Psoas muscle (tissue), 8 donors: Measurements from ENCODE around the gene TGIF2. TPM values are rescaled to one million over a fixed set of nuclear protein-coding genes. Genes with fewer than 3 reads are reported as not detected.
A peak's percentile ranks its signal among the peaks of the same experiment; 100 is the strongest.

ENCODE experiments used
- ATAC-seq, 4 donors: fragments of 200-7000 bp; cut with Tn5 transposase; one replicate each; pipeline ENCODE4 v1.9.1; 2020; ENCODE audit warnings: moderate library complexity in 3 of 4, mild to moderate bottlenecking in 2 of 4
- DNase-seq, 2 donors: peaks; one replicate each; pipeline ENCODE4 v3.0.0-alpha.2; 2020
- H3K27ac ChIP-seq: fragments of 200-600 bp; one replicate; pipeline ENCODE4 v1.8.0; 2022
- H3K27me3 ChIP-seq, 3 donors: fragments of 200-600 bp in 1 of 3; one replicate each; pipeline versions ENCODE4 v1.6.1 to v1.8.0; 2013 to 2022; ENCODE audit warnings: low read length in 2 of 3, mild to moderate bottlenecking in 2 of 3, moderate library complexity in 1 of 3; ENCODE audit not compliant: insufficient read depth in 3 of 3
- H3K36me3 ChIP-seq, 2 donors: fragments of 200-600 bp in 1 of 2; one replicate each; pipeline versions ENCODE4 v1.6.1 to v1.8.0; 2013 to 2022; ENCODE audit warnings: low read depth in 1 of 2, mild to moderate bottlenecking in 1 of 2, moderate library complexity in 1 of 2; ENCODE audit not compliant: insufficient read depth in 1 of 2
- H3K4me1 ChIP-seq: fragments of 200-600 bp; one replicate; pipeline ENCODE4 v1.8.0; 2022
- H3K4me3 ChIP-seq: fragments of 200-600 bp; one replicate; pipeline ENCODE4 v1.8.0; 2022; ENCODE audit warnings: mild to moderate bottlenecking
- H3K9me3 ChIP-seq: fragments of 200-600 bp; one replicate; pipeline ENCODE4 v1.8.0; 2022
- WGBS, 3 donors: extraction: QIAGEN DNeasy Blood & Tissue Kit; methylation state at CpG; one replicate each; pipeline versions ENCODE4 v1.1.6 to v1.1.7; 2013; 5-methylcytosine and 5-hydroxymethylcytosine counted together
- intact Hi-C, 2 donors: fragments of 100-400 bp; cut with DNase I; formaldehyde crosslinking; loops; one replicate each; pipeline versions ENCODE4 v1.11.0 to v1.14.2; 2022
- polyA plus RNA-seq, 3 donors: library from polyadenylated mRNA; stranded (reverse); fragments of 200-250 nt; gene quantifications; one replicate each; pipeline ENCODE4 v1.2.3, GENCODE V29; 2013
- total RNA-seq, 4 donors: library from RNA; stranded (reverse); fragmentation: NEBNext Ultra II Directional in 2 of 4; extraction: Animal tissue kit (Norgen Biotek cat#: 25700) in 2 of 4; gene quantifications; one replicate each; pipeline versions ENCODE4 v1.2.1 to v1.2.4, GENCODE V29; 2021 to 2023
- TF ChIP-seq, protein P1 (sequence below): fragments of 200-600 bp; IDR thresholded peaks from one replicate; pipeline ENCODE4 v1.8.0; 2022; ENCODE audit warnings: antibody characterized with exemption
- donor health status: healthy with polysubstance abuse.
- donor health status: DM: no; HTN: no; CAD: no; lungs with moderate emphysema.
- donor health status: Bipolar disorder and iron deficiency.
- donor health status: healthy.
- donor health status: DM: yes; HTN: yes; CAD: no.
- donor health status: DM: no; HTN: no; CAD: no.
- donor health status: DM: no; HTN: no; CAD: no.
- donor health status: DM: yes; HTN: yes; CAD: no.

The TGIF2 gene
- total and polyA plus RNA-seq, 7 donors = 1.1 to 2.8 (median 1.7) TPM

DNA sequence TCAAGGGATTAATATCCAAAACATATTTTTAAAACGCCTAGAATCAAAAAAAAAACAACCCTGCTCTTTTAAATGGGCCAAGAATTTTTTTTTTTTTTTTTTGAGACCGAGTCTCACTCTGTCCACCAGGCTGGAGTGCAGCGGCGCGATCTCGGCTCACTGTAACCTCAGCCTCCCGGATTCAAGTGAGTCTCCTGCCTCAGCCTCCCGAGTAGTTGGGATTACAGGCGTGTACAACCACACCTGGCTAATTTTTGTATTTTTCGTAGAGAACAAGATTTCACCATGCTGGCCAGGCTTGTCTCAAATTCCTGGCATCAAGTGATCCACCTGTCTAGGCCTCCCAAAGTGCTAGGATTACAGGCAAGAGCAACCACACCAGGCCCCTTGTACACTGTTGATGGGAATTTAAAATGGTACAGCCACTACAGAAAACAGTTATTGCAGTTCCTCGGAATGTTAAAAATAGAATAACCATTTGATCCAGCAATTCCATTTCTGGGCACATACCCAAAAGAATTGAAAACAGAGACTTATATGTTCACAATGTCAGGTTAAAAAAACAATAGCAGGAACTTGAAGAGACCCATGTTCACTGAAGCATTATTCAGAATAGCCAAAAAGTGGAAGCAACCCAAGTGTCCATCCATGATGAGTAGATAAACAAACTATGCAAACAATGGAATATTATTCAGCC lies 35.2 kb upstream of the TGIF2 start:
- ATAC-seq (no peak), DNase-seq (no peak)
- WGBS, 3 donors = 63 to 70% (median 67%) methylated on average over 11 of the region's 11 CpGs
- no peaks in the 10 kb centered on the region for H3K4me1 ChIP-seq
- intact Hi-C loops = no loop called here
- no peak overlapping the region for H3K4me3 ChIP-seq
- TF ChIP-seq, protein P1, sequence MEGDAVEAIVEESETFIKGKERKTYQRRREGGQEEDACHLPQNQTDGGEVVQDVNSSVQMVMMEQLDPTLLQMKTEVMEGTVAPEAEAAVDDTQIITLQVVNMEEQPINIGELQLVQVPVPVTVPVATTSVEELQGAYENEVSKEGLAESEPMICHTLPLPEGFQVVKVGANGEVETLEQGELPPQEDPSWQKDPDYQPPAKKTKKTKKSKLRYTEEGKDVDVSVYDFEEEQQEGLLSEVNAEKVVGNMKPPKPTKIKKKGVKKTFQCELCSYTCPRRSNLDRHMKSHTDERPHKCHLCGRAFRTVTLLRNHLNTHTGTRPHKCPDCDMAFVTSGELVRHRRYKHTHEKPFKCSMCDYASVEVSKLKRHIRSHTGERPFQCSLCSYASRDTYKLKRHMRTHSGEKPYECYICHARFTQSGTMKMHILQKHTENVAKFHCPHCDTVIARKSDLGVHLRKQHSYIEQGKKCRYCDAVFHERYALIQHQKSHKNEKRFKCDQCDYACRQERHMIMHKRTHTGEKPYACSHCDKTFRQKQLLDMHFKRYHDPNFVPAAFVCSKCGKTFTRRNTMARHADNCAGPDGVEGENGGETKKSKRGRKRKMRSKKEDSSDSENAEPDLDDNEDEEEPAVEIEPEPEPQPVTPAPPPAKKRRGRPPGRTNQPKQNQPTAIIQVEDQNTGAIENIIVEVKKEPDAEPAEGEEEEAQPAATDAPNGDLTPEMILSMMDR = no peak
- no peaks in the 10 kb centered on the region for H3K36me3 ChIP-seq
- no peak overlapping the region for H3K27ac ChIP-seq
- no peaks in the 10 kb centered on the region for H3K9me3 ChIP-seq
- H3K27me3 ChIP-seq = no peaks in the 10 kb centered on the region

DNA sequence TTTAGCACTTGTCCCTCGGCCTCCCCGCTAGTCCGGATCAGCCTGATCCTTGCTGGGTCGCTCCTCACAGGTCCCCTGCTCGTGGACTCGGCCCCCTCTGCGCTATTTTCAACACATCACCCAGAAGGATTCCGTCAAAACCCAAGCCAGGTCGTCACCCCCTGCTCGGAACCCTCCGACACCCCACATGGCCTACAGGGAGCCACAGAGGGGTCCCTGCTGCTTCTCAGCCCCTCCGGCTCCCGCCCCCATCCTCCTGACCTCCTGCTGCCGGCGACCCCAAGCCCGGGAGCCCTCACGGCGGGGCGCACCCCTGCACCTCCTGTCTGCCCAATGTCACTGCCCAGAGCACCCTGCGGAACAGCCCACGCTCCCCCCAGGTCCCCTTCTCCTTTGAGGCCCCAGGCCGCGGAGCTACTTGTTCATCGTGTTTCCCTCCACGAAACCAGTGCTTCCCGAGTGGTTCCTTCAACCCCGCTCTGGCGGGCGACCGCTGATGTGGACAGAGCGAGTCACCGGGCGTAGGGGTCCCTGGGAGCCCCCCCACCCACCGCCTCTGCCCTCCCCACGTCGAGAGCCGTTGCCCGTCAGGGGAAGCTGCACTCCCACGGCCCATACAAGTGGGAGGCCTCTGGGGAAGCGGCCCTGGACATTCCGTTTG lies 32.7 kb upstream of the TGIF2 start:
- Histone ChIP-seq H3K4me3 (peak overlapping the region; percentile 74), H3K36me3 (peaks cover 0 to 3% of the 10 kb centered on the region in 2 donors), H3K27me3 (no peaks in the 10 kb centered on the region), H3K4me1 (peaks cover 8% of the 10 kb centered on the region), H3K27ac (peak overlapping the region; percentile 79), H3K9me3 (no peaks in the 10 kb centered on the region)
- TF ChIP-seq, protein P1 = no peak
- ATAC-seq = no peak
- WGBS, 3 donors = 56 to 63% (median 58%) methylated on average over 41 of the region's 41 CpGs
- intact Hi-C loops = no loop called here
- DNase-seq = peak in 1 of 2 donors; percentile 64

DNA sequence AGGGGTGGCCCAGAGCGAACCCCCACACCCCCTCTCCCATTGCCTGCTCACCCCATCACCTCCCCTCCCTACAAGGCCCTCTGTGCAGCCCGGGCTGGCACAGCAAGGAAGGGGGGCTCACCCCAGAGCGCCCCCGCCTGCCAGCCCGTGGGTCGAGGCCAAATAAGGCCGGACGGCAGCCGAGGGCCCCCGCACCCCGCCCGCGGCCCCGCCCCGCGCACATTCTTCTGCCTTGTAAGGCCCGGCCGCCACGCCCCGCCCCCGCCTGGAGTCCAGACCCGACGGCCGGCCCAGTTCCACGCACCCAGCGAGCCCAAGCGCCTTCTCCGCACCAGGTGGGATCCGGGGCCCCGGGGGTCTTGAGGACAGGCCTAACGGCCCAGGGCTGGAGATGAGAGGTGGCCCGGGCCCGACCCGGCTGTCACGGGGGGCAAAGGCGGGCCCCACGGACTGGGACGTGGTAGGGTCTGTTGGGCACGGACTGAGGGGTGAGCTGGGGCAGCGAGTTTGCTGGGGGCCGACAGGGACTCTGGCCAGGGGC lies 32.1 kb upstream of the TGIF2 start, which contains the start of gene MYL9:
Gene MYL9, plus strand, starts transcription at position 293 of the 541 bp plus-strand sequence. CDS start 3,366 bp downstream, outside the sequence.
- Histone ChIP-seq H3K4me1 (peaks cover 8% of the 10 kb centered on the region), H3K27me3 (no peaks in the 10 kb centered on the region), H3K9me3 (no peaks in the 10 kb centered on the region), H3K4me3 (peak within 1 kb of the TSS; percentile 74), H3K36me3 (peaks cover 0 to 3% of the 10 kb centered on the region in 2 donors), H3K27ac (peak within 1 kb of the TSS; percentile 79)
- WGBS, 3 donors = 1 to 9% (median 5%) methylated on average over 25 to 41 of the region's 41 CpGs
- peak; percentile 90 to 91 for DNase-seq
- TF ChIP-seq, protein P1 = no peak
- intact Hi-C loops = no loop called here
- ATAC-seq = peak; percentile 43 to 82 (median 62)

DNA sequence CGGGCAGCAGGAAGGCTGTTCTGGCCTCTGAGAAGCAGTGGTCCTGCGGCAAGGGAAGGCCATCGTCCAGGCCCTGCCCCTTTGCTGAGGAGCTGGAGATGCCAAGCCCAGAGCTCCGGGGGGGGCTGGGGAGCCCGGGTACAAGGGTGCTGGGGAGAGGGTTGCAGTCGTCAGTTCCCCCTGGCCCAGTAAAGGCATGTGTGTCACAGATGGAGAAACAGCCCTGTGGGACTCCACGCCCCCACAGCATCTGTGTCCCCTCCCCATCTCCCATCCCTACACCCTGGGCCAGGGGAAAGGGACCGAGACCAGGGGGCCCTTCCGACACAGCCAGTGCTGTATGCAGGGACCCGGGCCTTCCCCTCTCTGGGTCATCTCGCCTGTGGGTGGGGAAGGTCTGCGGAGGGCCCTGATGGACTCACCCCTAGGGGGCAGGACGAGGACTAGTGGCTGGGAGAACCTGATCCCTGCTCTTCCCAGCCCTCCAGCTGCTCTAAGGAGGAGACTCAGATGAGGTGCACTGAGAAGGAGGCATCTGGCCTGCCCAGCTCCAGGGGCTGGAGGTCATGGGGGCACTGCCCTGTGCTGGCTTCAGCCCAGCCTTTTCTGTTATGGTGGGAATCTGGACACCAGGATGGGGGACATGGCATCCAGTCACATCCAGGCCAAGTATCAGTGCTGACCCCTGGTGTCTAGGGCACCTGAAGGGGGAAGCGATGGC lies 31.5 kb upstream of the TGIF2 start:
- Histone ChIP-seq H3K9me3 (no peaks in the 10 kb centered on the region), H3K36me3 (peaks cover 0 to 3% of the 10 kb centered on the region in 2 donors), H3K4me1 (peaks cover 8% of the 10 kb centered on the region), H3K4me3 (peak overlapping the region; percentile 74), H3K27me3 (no peaks in the 10 kb centered on the region), H3K27ac (peak overlapping the region; percentile 79)
- peak; percentile 37 to 54 for DNase-seq
- peak; percentile 28 to 52 (median 44) for ATAC-seq
- WGBS, 3 donors = 27 to 42% (median 30%) methylated on average over 9 to 14 of the region's 14 CpGs
- intact Hi-C loops = no loop called here
- TF ChIP-seq, protein P1 = peak; percentile 25
